Occipital lobe (tissue), 2 donors: ENCODE data around the gene USP48. TPM values are rescaled to one million over a fixed set of nuclear protein-coding genes. Genes with fewer than 3 reads are reported as not detected.
"Not testable (repeated sequence)": the region's sequence is repeated elsewhere in the genome, so short reads cannot be mapped to it uniquely, and the experiment has no call there.

ENCODE experiments used
- DNase-seq: peaks from one replicate; lab custom pipeline; 2025; lab: John Stamatoyannopoulos, UW
- total RNA-seq: library from RNA; depleted of rRNA; stranded (reverse); fragments of >200 nt; gene quantifications from one replicate; pipeline ENCODE4 v1.2.3, GENCODE V29; 2014

The USP48 gene
- total RNA-seq, 1 donor from 2014 or later = 85.8 TPM

GRCh38 chr1:21638531-21639341, 144.2 kb downstream of the USP48 start:
- DNase-seq = no peak

- no peak for DNase-seq
These were observed 145.4 kb downstream of the USP48 start for GRCh38 chr1:21637514-21637913.

- DNase-seq = no peak
These were observed 146.9 kb downstream of the USP48 start for GRCh38 chr1:21636029-21636428.

GRCh38 chr1:21634806-21635535, 148.0 kb downstream of the USP48 start:
- DNase-seq = no peak

- DNase-seq = no peak
These were observed 148.8 kb downstream of the USP48 start for GRCh38 chr1:21633992-21634805.

- no peak for DNase-seq
These were observed 149.7 kb downstream of the USP48 start for GRCh38 chr1:21633141-21633755.

- DNase-seq = no peak
These were observed 150.7 kb downstream of the USP48 start for GRCh38 chr1:21631944-21632887.

GRCh38 chr1:21631590-21631943, 151.4 kb downstream of the USP48 start:
- not testable (repeated sequence) for DNase-seq

- no peak for DNase-seq
These were observed 152.2 kb downstream of the USP48 start for GRCh38 chr1:21630571-21631343.

GRCh38 chr1:21629971-21630370, 153.0 kb downstream of the USP48 start:
- DNase-seq = no peak

GRCh38 chr1:21628798-21629393, 154.1 kb downstream of the USP48 start:
- no peak for DNase-seq

Other genes with a start within 250 kb of the USP48 start
- gene RAP1GAP, start 113.8 kb downstream of the USP48 start, total RNA-seq = 26.4 TPM
- not detected for gene LDLRAD2, start 29.1 kb upstream of the USP48 start, total RNA-seq
- 3.7 TPM for gene HSPG2, start 154.2 kb upstream of the USP48 start, total RNA-seq
- gene CELA3B, start 193.9 kb upstream of the USP48 start, total RNA-seq = not detected
- not detected for gene CELA3A, start 218.5 kb upstream of the USP48 start, total RNA-seq